ENCODE results near the gene EFHB. TPM values are rescaled to one million over a fixed set of nuclear protein-coding genes. Genes with fewer than 3 reads are reported as not detected.
"Not testable (repeated sequence)": the region's sequence is repeated elsewhere in the genome, so short reads cannot be mapped to it uniquely, and the experiment has no call there.

EFHB gene
- total RNA-seq, 2 experiments from 2014 or later, result 0.62 to 0.79 TPM

DNA sequence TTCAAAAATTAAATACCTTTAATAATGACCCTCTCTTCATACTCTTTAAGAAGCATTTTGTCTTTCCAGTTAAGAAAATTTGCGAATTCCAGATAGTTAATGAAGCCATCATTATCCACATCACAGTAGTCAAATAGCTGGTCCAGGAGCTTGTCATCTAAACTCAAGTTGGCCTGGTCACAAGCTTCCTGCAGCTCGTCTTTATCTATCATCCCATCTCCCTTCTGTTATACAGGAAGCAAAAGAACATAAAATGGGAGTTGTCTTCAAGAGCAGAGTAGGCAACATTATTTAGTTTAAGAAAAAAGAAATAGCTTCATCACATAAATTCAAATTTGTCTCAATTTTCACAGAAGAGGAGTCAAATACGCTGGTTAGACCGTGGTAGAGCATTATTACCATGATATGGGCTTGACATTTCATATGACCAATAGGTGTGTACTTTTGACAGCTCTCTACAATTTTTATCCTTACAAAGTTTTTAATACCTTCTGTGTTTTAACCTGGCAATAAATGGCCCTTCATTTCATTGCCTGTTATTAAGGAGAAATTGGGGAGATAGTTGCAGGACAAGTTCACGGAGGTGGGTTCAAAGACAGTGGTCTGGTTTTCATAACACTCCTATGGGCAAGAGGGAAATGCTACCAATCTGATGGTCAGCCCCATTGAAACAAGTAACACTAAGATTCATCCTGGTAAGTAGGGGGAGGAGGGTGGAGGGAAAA, 45.4 kb downstream of the EFHB start:
- H3K9me3 Mint-ChIP-seq (ENCODE audit: low read depth), result no peaks in the 10 kb centered on the region
- CTCF ChIA-PET, result interaction anchor here (1.3 to 1.6 kb wide), 3 partner anchors 10 to 233 kb away, joined by 3 to 4 read pairs (median 3); no protein-coding TSS in a partner anchor
- no peak for ATAC-seq

DNA sequence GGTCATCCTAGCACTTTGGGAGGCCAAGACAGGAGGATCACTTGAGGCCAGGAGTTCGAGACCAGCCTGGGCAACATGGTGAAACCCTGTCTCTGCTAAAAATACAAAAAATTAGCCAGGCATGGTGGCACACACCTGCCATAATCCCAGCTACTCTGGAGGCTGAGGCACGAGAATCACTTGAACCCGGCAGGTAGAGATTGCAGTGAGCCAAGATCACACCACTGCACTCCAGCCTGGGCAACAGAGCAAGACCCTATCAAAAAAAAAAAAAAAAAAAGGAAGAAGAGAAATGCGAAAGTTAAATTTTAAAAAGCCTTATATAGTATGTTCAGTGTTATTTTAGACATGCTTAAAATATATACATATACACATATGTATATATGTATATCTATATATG, 46.9 kb downstream of the EFHB start:
- H3K4me1 Mint-ChIP-seq; H3K9me3 Mint-ChIP-seq (ENCODE audit: low read depth); H3K36me3 Mint-ChIP-seq (ENCODE audit: low read depth); ATAC-seq; H3K27ac Mint-ChIP-seq; H3K4me3 Mint-ChIP-seq; H3K27me3 Mint-ChIP-seq; DNase-seq: not testable (repeated sequence)
- intact Hi-C loops (cut with DNase I, micrococcal nuclease), result loop anchor here (5.0 to 10.0 kb wide), 3 partner anchors 60 to 238 kb away; partner anchors contain the start of gene RAB5A (in 1 of the 2)
- CTCF ChIA-PET, result interaction anchor here (1.1 to 1.6 kb wide), 5 partner anchors 9 to 235 kb away, joined by 3 to 4 read pairs (median 4); no protein-coding TSS in a partner anchor
- POLR2A ChIA-PET, result interaction anchor here (0.8 kb wide), 1 partner anchor 103 kb away, joined by 3 read pairs; no protein-coding TSS in a partner anchor

More for the DNA sequence above, 45.4 kb downstream of the EFHB start:
- POLR2A ChIA-PET, result no interaction called here
- DNase-seq, result no peak
- Mint-ChIP-seq H3K27ac (no peak overlapping the region), H3K4me3 (no peak overlapping the region), H3K4me1 (no peaks in the 10 kb centered on the region), H3K27me3 (no peaks in the 10 kb centered on the region), H3K36me3 (ENCODE audit: low read depth) (no peaks in the 10 kb centered on the region)
- intact Hi-C loops (cut with DNase I, micrococcal nuclease), result loop anchor here (5.0 to 10.0 kb wide), 3 partner anchors 59 to 236 kb away; partner anchors contain the start of gene RAB5A (in 1 of the 2)

DNA sequence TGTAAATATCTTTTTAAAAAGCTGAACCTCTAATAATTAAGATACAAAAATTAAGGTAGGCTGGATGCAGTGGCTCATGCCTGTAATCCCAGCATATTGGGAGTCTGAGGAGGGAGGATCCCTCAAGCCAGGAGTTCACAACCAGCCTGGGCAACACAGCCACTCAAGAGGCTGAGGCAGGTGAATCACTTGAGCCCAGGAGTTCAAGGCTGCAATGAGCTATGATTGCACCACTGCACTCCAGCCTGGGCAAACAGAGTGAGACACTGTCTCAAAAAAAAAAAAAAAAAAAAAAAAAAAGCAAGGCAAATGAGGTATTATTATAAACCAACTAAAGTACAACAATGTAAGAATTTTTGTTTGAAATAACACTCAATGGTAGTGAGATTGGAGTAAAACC, 47.6 kb downstream of the EFHB start:
- no peak for DNase-seq
- intact Hi-C loops (cut with DNase I, micrococcal nuclease), result loop anchor here (5.0 to 10.0 kb wide), 3 partner anchors 61 to 238 kb away; partner anchors contain the start of gene RAB5A (in 1 of the 2)
- Mint-ChIP-seq H3K27me3 (no peaks in the 10 kb centered on the region), H3K4me3 (no peak overlapping the region), H3K9me3 (ENCODE audit: low read depth) (no peaks in the 10 kb centered on the region), H3K4me1 (no peaks in the 10 kb centered on the region), H3K36me3 (ENCODE audit: low read depth) (no peaks in the 10 kb centered on the region), H3K27ac (no peak overlapping the region)
- no peak for ATAC-seq
- POLR2A ChIA-PET, result interaction anchor here (0.8 kb wide), 1 partner anchor 104 kb away, joined by 3 read pairs; no protein-coding TSS in a partner anchor
- CTCF ChIA-PET, result interaction anchor here (0.6 to 1.6 kb wide), 11 partner anchors 9 to 292 kb away, joined by 3 to 7 read pairs (median 4); no protein-coding TSS in a partner anchor

DNA sequence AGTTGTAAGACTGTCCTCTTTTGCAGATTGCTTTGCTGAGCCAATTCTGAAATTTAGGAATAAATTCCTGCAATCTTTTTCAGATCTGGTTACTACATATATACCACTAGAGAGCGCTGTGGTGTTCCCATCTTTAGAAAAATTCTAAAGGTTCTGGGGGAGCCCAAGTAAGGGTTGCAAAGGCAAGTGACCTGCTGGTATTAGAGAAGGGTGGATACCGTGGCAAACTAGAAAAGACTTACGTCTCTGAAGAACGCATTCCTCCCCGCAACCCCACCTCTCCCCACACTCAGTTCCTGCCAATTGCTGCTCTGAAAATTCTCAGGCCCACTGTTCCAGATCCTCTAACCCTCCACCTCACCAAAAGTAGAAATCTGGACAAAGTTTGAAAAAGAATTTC, 48.5 kb downstream of the EFHB start:
- intact Hi-C loops (cut with DNase I, micrococcal nuclease), result loop anchor here (1.0 to 10.0 kb wide), 5 partner anchors 62 to 301 kb away; partner anchors contain the start of genes RAB5A (in 1 of the 2) and SGO1 (in 1 of the 2)
- no peaks in the 10 kb centered on the region for H3K36me3 Mint-ChIP-seq (ENCODE audit: low read depth)
- H3K27me3 Mint-ChIP-seq, result no peaks in the 10 kb centered on the region
- ChIA-PET CTCF (interaction anchor here (0.9 to 1.4 kb wide), 4 partner anchors 10 to 293 kb away, joined by 3 to 5 read pairs (median 4); no protein-coding TSS in a partner anchor), POLR2A (no interaction called here)
- peak; percentile 9 for DNase-seq
- no peaks in the 10 kb centered on the region for H3K4me1 Mint-ChIP-seq
- ATAC-seq, result peak; percentile 36
- H3K27ac Mint-ChIP-seq, result no peak overlapping the region
- no peak overlapping the region for H3K4me3 Mint-ChIP-seq
- no peaks in the 10 kb centered on the region for H3K9me3 Mint-ChIP-seq (ENCODE audit: low read depth)

DNA sequence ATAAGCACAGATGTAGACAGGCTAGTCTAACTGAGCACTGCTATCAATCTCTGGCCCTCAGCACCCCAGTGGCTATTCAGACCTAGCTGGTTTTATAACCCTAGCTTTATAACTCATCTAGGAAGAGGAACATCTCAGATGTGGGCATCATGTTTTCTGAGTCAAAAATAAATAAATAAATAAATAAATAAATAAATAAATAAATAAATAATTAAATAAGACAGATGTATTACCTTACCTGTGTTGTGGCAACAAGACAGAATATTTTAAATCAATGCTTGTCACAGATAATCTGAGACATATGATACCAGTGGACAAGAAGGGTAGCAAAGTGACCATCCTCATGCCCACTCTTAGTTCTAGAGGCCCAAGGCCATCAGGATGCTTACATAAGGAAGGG, 52.2 kb downstream of the EFHB start:
- intact Hi-C loops (cut with DNase I, micrococcal nuclease), result loop anchor here (10.0 kb wide), 2 partner anchors 153 to 243 kb away; no protein-coding TSS in a partner anchor
- Mint-ChIP-seq H3K27me3 (no peaks in the 10 kb centered on the region), H3K4me3 (no peak overlapping the region), H3K27ac (no peak overlapping the region), H3K36me3 (ENCODE audit: low read depth) (no peaks in the 10 kb centered on the region), H3K9me3 (ENCODE audit: low read depth) (no peaks in the 10 kb centered on the region), H3K4me1 (no peaks in the 10 kb centered on the region)
- DNase-seq (no peak), ATAC-seq (no peak)
- POLR2A ChIA-PET, result no interaction called here
- CTCF ChIA-PET, result no interaction called here

DNA sequence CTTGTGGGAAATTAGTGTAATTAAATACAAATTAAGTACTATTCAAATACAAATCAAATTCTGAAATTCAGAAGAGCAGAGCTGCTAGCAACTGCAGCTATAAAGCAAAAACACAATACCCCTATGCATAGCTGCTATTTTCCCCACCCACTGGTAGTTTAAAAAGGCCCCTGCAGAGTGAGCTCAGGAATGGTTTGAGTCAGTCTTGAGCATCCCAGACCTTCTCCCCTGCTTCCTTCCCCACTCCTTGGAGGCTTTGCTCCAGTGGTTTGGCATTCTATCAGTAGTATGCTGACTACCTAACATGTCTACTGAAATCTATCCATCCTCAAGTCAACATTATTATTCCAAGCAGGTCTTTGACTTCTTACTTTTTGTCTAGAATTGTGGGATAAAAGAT, 53.0 kb downstream of the EFHB start:
- Mint-ChIP-seq H3K4me1 (no peaks in the 10 kb centered on the region), H3K4me3 (no peak overlapping the region), H3K27me3 (peaks cover 2% of the 10 kb centered on the region), H3K36me3 (ENCODE audit: low read depth) (no peaks in the 10 kb centered on the region), H3K27ac (no peak overlapping the region), H3K9me3 (ENCODE audit: low read depth) (no peaks in the 10 kb centered on the region)
- ChIA-PET POLR2A (no interaction called here), CTCF (no interaction called here)
- no peak for DNase-seq
- intact Hi-C loops (cut with DNase I, micrococcal nuclease), result loop anchor here (10.0 kb wide), 2 partner anchors 154 to 244 kb away; no protein-coding TSS in a partner anchor
- no peak for ATAC-seq

DNA sequence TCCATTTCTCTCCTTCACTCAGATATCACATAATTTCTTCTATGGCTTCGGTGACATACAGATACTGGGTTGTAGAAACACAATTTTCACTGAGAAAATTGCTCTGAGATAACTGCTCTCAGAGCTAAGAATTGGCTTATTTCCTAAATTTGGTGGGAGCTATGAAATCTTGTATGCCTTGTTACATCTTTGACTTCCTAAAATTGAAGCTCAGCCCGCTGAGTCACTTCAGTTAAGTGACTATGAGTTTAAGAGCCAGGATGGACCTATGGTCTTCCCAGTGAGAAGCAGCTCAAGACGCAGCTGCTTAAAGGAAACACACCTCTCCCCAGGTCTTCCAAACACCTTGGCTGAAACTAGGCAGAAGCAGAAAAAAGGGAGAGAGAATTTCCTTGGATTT, 56.4 kb downstream of the EFHB start:
- no peak for DNase-seq
- ChIA-PET POLR2A (no interaction called here), CTCF (interaction anchor here (1.5 to 1.6 kb wide), 2 partner anchors 8 to 10 kb away, joined by 4 to 5 read pairs; no protein-coding TSS in a partner anchor)
- intact Hi-C loops (cut with DNase I, micrococcal nuclease), result no loop called here
- H3K4me3 Mint-ChIP-seq, result no peak overlapping the region
- no peaks in the 10 kb centered on the region for H3K9me3 Mint-ChIP-seq (ENCODE audit: low read depth)
- no peak overlapping the region for H3K27ac Mint-ChIP-seq
- H3K27me3 Mint-ChIP-seq, result peaks cover 2% of the 10 kb centered on the region
- H3K4me1 Mint-ChIP-seq, result no peaks in the 10 kb centered on the region
- no peak for ATAC-seq
- H3K36me3 Mint-ChIP-seq (ENCODE audit: low read depth), result no peaks in the 10 kb centered on the region

DNA sequence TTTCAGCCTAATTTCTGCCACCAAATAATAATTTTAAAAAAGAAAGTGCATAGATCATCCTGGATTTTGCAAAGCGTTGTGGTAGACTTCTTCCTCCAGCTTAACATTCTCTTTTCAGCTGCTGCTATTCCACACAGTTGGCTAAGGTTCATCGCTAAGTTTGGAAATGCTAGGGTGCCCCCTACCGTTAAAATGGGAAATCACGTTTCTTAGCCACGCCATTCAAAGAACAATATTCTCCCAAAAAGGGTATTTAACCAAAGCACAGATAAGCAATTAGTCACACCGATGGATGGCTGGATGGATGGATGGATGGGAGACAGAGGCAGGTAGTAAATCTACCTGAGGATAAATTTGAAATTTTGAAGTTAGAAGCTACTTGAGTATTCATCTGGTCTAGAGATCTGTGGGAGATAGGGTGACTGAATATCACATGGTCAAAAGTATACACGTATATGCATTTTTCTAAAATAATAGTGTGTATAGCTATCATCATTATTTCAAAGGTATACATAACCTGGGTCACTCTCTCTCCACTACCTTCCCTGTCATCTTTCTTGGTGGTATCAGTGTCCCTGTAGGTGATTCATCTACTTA, 67.2 kb downstream of the EFHB start:
- Mint-ChIP-seq H3K36me3 (ENCODE audit: low read depth) (no peaks in the 10 kb centered on the region), H3K4me1 (peaks cover 3% of the 10 kb centered on the region), H3K9me3 (ENCODE audit: low read depth) (no peaks in the 10 kb centered on the region), H3K27me3 (peaks cover 11% of the 10 kb centered on the region), H3K27ac (no peak overlapping the region), H3K4me3 (no peak overlapping the region)
- ATAC-seq (peak; percentile 68), DNase-seq (peak; percentile 54)
- POLR2A ChIA-PET, result no interaction called here
- CTCF ChIA-PET, result interaction anchor here (0.7 to 2.6 kb wide), 20 partner anchors 11 to 812 kb away, joined by 3 to 28 read pairs (median 4); no protein-coding TSS in a partner anchor
- intact Hi-C loops (cut with DNase I, micrococcal nuclease), result loop anchor here (1.0 to 10.0 kb wide), 5 partner anchors 322 to 821 kb away; no protein-coding TSS in a partner anchor

DNA sequence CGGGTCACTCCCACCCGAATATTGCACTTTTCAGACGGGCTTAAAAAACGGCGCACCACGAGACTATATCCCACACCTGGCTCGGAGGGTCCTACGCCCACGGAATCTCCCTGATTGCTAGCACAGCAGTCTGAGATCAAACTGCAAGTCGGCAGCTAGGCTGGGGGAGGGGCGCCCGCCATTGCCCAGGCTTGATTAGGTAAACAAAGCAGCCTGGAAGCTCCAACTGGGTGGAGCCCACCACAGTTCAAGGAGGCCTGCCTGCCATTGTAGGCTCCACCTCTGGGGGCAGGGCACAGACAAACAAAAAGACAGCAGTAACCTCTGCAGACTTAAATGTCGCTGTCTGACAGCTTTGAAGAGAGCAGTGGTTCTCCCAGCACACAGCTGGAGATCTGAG, 78.7 kb downstream of the EFHB start:
- H3K36me3 Mint-ChIP-seq (ENCODE audit: low read depth); DNase-seq; H3K4me3 Mint-ChIP-seq; CTCF ChIA-PET; H3K9me3 Mint-ChIP-seq (ENCODE audit: low read depth); POLR2A ChIA-PET; H3K27me3 Mint-ChIP-seq; intact Hi-C loops (cut with DNase I, micrococcal nuclease); ATAC-seq; H3K4me1 Mint-ChIP-seq; H3K27ac Mint-ChIP-seq: not testable (repeated sequence)

DNA sequence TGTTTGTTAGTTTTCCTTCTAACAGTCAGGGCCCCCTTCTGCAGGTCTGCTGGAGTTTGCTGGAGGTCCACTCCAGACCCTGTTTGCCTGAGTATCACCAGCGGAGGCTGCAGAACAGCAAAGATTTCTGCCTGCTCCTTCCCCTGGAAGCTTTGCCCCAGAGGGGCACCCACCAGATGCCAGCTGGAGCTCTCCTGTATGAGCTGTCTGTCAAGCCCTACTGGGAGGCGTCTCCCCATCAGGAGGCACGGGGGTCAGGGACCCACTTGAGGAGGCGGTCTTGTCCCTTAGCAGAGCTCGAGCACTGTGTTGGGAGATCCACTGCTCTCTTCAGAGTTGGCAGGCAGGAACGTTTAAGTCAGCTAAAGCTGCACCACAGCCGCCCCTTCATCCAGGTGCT, 87.4 kb downstream of the EFHB start:
- H3K4me3 Mint-ChIP-seq; DNase-seq; H3K36me3 Mint-ChIP-seq (ENCODE audit: low read depth); CTCF ChIA-PET; H3K4me1 Mint-ChIP-seq; ATAC-seq; H3K27ac Mint-ChIP-seq; intact Hi-C loops (cut with DNase I, micrococcal nuclease): not testable (repeated sequence)
- POLR2A ChIA-PET, result interaction anchor here (0.5 kb wide), 1 partner anchor 390 kb away, joined by 4 read pairs; no protein-coding TSS in a partner anchor
- Mint-ChIP-seq H3K27me3 (peaks cover 17% of the 10 kb centered on the region), H3K9me3 (ENCODE audit: low read depth) (peaks cover 13% of the 10 kb centered on the region)
